Suprapubic skin (tissue), 4 donors: ENCODE measurements around the gene SECTM1. TPM values are rescaled to one million over a fixed set of nuclear protein-coding genes. Genes with fewer than 3 reads are reported as not detected.

ENCODE experiments used
- DNase-seq, 2 donors: peaks; one replicate each; pipeline ENCODE4 v3.0.0-alpha.2; 2019; ENCODE audit warnings: low spot score in 2 of 2
- H3K27ac ChIP-seq: fragments of 200-600 bp; sonication (generic); one replicate; pipeline ENCODE4 v1.5.1; 2019
- H3K27me3 ChIP-seq: fragments of 200-600 bp; sonication (generic); one replicate; pipeline ENCODE4 v1.5.1; 2019
- H3K36me3 ChIP-seq: fragments of 200-600 bp; sonication (generic); one replicate; pipeline ENCODE4 v1.5.1; 2019
- H3K4me1 ChIP-seq: fragments of 200-600 bp; sonication (generic); one replicate; pipeline ENCODE4 v1.5.1; 2019
- H3K4me3 ChIP-seq: fragments of 200-600 bp; sonication (generic); one replicate; pipeline ENCODE4 v1.5.1; 2019; ENCODE audit warnings: mild to moderate bottlenecking
- H3K9me3 ChIP-seq: fragments of 200-600 bp; sonication (generic); one replicate; pipeline ENCODE4 v1.5.1; 2019
- CTCF ChIP-seq, 2 donors: fragments of 200-600 bp in 1 of 2; fragments of 450-650 bp in 1 of 2; sonication (generic) in 1 of 2; IDR thresholded peaks; one replicate each; pipeline ENCODE4 v1.5.1; 2016 to 2019; ENCODE audit warnings: antibody characterized with exemption in 2 of 2, mild to moderate bottlenecking in 1 of 2, moderate library complexity in 1 of 2
- EP300 ChIP-seq: sonication (generic); formaldehyde crosslinking; IDR thresholded peaks from one replicate; pipeline ENCODE4 v1.6.1; 2017; ENCODE audit warnings: antibody characterized with exemption
- POLR2A ChIP-seq, 2 donors: fragments of 450-650 bp; IDR thresholded peaks; one replicate each; pipeline ENCODE4 v1.6.1; 2017; ENCODE audit warnings: antibody characterized with exemption in 2 of 2, mild to moderate bottlenecking in 2 of 2, moderate library complexity in 2 of 2
- POLR2AphosphoS5 ChIP-seq, 3 donors: sonication (generic); formaldehyde crosslinking; IDR thresholded peaks; one replicate each; pipeline ENCODE4 v1.6.1; 2017; ENCODE audit warnings: antibody characterized with exemption in 3 of 3
- WGBS: methylation state at CpG from one replicate; pipeline ENCODE4 v1.1.5; 2018; 5-methylcytosine and 5-hydroxymethylcytosine counted together
- total RNA-seq, 4 donors: library from RNA; depleted of rRNA; stranded (reverse); fragments of >200 nt; gene quantifications; one replicate each; pipeline ENCODE4 v1.1.0, GENCODE V29; 2016

Gene SECTM1
- total RNA-seq, 4 donors from 2014 or later, result 9.5 to 37.8 (median 16.6) TPM

GRCh38 chr17:82328994-82329507, 4.5 kb downstream of the SECTM1 start:
- Histone ChIP-seq H3K4me3 (no peak overlapping the region), H3K36me3 (no peaks in the 10 kb centered on the region), H3K4me1 (peaks cover 54% of the 10 kb centered on the region), H3K27ac (no peak overlapping the region), H3K27me3 (no peaks in the 10 kb centered on the region), H3K9me3 (no peaks in the 10 kb centered on the region)
- no peak for DNase-seq
- TF ChIP-seq POLR2AphosphoS5 (IDR thresholded peaks at IDR 0.05) (no peak), POLR2A (IDR thresholded peaks at IDR 0.05) (no peak), CTCF (IDR thresholded peaks at IDR 0.05) (no peak), EP300 (no peak)
- WGBS, result 95% methylated on average over 8 of the region's 15 CpGs

- Histone ChIP-seq H3K27ac (no peak overlapping the region), H3K4me3 (no peak overlapping the region), H3K27me3 (peaks cover 3% of the 10 kb centered on the region), H3K4me1 (peaks cover 47% of the 10 kb centered on the region), H3K9me3 (no peaks in the 10 kb centered on the region), H3K36me3 (no peaks in the 10 kb centered on the region)
- 65% methylated on average over 14 of the region's 28 CpGs for WGBS
- no peak for TF ChIP-seq EP300
- TF ChIP-seq POLR2AphosphoS5 (IDR thresholded peaks at IDR 0.05), result no peak
- TF ChIP-seq CTCF (IDR thresholded peaks at IDR 0.05), result no peak
- TF ChIP-seq POLR2A (IDR thresholded peaks at IDR 0.05), result no peak
- no peak for DNase-seq
Measured at GRCh38 chr17:82328141-82328993, 5.2 kb downstream of the SECTM1 start.

GRCh38 chr17:82327757-82328140, 5.8 kb downstream of the SECTM1 start:
- Histone ChIP-seq H3K4me3 (no peak overlapping the region), H3K27ac (no peak overlapping the region), H3K27me3 (peaks cover 10% of the 10 kb centered on the region), H3K9me3 (no peaks in the 10 kb centered on the region), H3K4me1 (peaks cover 41% of the 10 kb centered on the region), H3K36me3 (no peaks in the 10 kb centered on the region)
- DNase-seq, result no peak
- TF ChIP-seq POLR2AphosphoS5 (IDR thresholded peaks at IDR 0.05), result no peak
- TF ChIP-seq CTCF (IDR thresholded peaks at IDR 0.05), result no peak
- no peak for TF ChIP-seq EP300
- no peak for TF ChIP-seq POLR2A (IDR thresholded peaks at IDR 0.05)
- WGBS, result 92% methylated on average over 5 of the region's 16 CpGs

GRCh38 chr17:82327289-82327688, 6.3 kb downstream of the SECTM1 start:
- 82% methylated on average over 10 of the region's 15 CpGs for WGBS
- Histone ChIP-seq H3K4me1 (peaks cover 37% of the 10 kb centered on the region), H3K27ac (no peak overlapping the region), H3K9me3 (no peaks in the 10 kb centered on the region), H3K27me3 (peaks cover 14% of the 10 kb centered on the region), H3K4me3 (no peak overlapping the region), H3K36me3 (no peaks in the 10 kb centered on the region)
- DNase-seq, result no peak
- TF ChIP-seq POLR2AphosphoS5 (IDR thresholded peaks at IDR 0.05) (no peak), CTCF (IDR thresholded peaks at IDR 0.05) (no peak), EP300 (no peak), POLR2A (IDR thresholded peaks at IDR 0.05) (no peak)

GRCh38 chr17:82325286-82326180, 8.0 kb downstream of the SECTM1 start:
- WGBS, result 84% methylated on average over 7 of the region's 30 CpGs

More at GRCh38 chr17:82325286-82326180, 8.0 kb downstream of the SECTM1 start:
- TF ChIP-seq CTCF (IDR thresholded peaks at IDR 0.05), result no peak
- TF ChIP-seq POLR2A (IDR thresholded peaks at IDR 0.05), result no peak
- TF ChIP-seq POLR2AphosphoS5 (IDR thresholded peaks at IDR 0.05), result no peak
- TF ChIP-seq EP300, result no peak
- no peak overlapping the region for H3K27ac ChIP-seq
- H3K27me3 ChIP-seq, result peaks cover 30% of the 10 kb centered on the region
- no peaks in the 10 kb centered on the region for H3K9me3 ChIP-seq
- DNase-seq, result no peak
- H3K4me1 ChIP-seq, result peaks cover 31% of the 10 kb centered on the region
- no peaks in the 10 kb centered on the region for H3K36me3 ChIP-seq
- no peak overlapping the region for H3K4me3 ChIP-seq
